Skeletal muscle tissue (tissue), 1 donor: ENCODE measurements around the gene FBP1. TPM values are rescaled to one million over a fixed set of nuclear protein-coding genes. Genes with fewer than 3 reads are reported as not detected.

Experiments used
- total RNA-seq: library from RNA; depleted of rRNA; stranded (reverse); fragments of >200 nt; gene quantifications from one replicate; pipeline ENCODE4 v1.2.3, GENCODE V29; 2014

Gene FBP1
- total RNA-seq, 1 donor from 2014 or later = not detected

Other genes starting within 250 kb of the FBP1 start
- gene PCAT7, start 84.4 kb downstream of the FBP1 start, total RNA-seq = not detected
- gene FBP2, start 45.7 kb downstream of the FBP1 start, total RNA-seq = 72.5 TPM
- gene AOPEP, start 87.2 kb upstream of the FBP1 start, total RNA-seq = 48.0 TPM